Activated T-cell treated with anti-CD3 and anti-CD28 coated beads, Interleukin-2, amount 50 U/mL, for 4 hours (primary cell): ENCODE data around the gene LIF. TPM values are rescaled to one million over a fixed set of nuclear protein-coding genes. Genes with fewer than 3 reads are reported as not detected.
A peak's percentile ranks its signal among the peaks of the same experiment; 100 is the strongest.

Source experiments
- ATAC-seq, 2 donors: fragments of 200-7000 bp; cut with Tn5 transposase; one replicate each; pipeline ENCODE4 v1.10.0; 2021
- DNase-seq: peaks from one replicate; pipeline ENCODE4 v3.0.0-alpha.2; 2020
- H3K27me3 Mint-ChIP-seq: one replicate; pipeline ENCODE4 v1.8.0; 2021; ENCODE audit warnings: low read depth, mixed read lengths
- H3K36me3 Mint-ChIP-seq: one replicate; pipeline ENCODE4 v1.8.0; 2022; ENCODE audit warnings: mixed read lengths; ENCODE audit not compliant: insufficient read depth
- H3K4me1 Mint-ChIP-seq: one replicate; pipeline ENCODE4 v1.8.0; 2021; ENCODE audit warnings: low read depth, mixed read lengths
- H3K4me3 Mint-ChIP-seq: one replicate; pipeline ENCODE4 v1.8.0; 2021; ENCODE audit warnings: mild to moderate bottlenecking, moderate library complexity, mixed read lengths
- H3K9me3 Mint-ChIP-seq: one replicate; pipeline ENCODE4 v1.8.0; 2021; ENCODE audit warnings: mixed read lengths
- total RNA-seq, 3 donors: library from RNA; stranded (reverse); gene quantifications; one replicate each; pipeline ENCODE4 v1.2.1, GENCODE V29; 2021

The LIF gene
- total RNA-seq, 3 donors from 2014 or later, result 226 to 440 (median 307) TPM

DNA sequence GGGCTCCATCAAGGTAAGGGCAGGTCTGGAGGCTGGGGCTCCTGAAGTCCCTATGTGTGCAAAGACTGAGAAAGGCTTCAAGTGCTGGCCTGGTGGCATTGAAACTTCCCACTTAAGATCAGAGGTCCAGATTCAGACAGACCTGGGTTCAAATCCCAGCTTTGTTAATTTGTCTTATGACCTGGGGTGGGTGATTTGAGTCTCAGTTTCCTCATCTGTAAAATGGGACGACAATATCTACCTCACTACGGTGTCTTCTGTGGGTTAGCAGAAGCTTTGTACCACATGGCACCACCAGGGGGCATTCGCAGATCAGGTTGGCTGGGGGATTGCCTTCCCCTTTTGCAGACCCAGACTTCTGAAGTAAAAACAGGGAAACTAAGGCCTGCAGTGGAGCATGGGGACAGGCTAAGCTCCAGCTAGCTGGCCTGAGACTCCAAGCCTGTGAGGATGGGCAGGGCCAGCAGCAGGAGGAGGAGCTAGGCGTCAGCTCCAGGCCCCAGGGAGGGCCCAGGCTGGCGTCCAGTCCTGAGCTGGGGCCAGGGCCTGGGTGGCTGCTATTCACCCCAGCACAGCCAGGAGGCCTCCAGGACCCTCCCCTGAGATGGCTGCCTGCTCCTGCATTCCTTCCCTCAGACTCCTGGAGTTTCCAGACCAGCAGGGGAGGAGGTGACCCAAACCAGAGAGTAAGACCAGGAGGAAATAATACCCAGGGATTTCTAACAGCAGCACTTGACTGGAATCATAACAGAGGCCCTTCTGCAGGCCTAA is 41.3 kb upstream of the LIF start:
- DNase-seq (peak; percentile 89), ATAC-seq (peak; percentile 31 to 39)
- peak overlapping the region; percentile 83 for H3K4me3 Mint-ChIP-seq
- peaks cover 36% of the 10 kb centered on the region for H3K4me1 Mint-ChIP-seq
- no peaks in the 10 kb centered on the region for H3K9me3 Mint-ChIP-seq
- H3K36me3 Mint-ChIP-seq, result peaks cover 7% of the 10 kb centered on the region
- H3K27me3 Mint-ChIP-seq, result no peaks in the 10 kb centered on the region

DNA sequence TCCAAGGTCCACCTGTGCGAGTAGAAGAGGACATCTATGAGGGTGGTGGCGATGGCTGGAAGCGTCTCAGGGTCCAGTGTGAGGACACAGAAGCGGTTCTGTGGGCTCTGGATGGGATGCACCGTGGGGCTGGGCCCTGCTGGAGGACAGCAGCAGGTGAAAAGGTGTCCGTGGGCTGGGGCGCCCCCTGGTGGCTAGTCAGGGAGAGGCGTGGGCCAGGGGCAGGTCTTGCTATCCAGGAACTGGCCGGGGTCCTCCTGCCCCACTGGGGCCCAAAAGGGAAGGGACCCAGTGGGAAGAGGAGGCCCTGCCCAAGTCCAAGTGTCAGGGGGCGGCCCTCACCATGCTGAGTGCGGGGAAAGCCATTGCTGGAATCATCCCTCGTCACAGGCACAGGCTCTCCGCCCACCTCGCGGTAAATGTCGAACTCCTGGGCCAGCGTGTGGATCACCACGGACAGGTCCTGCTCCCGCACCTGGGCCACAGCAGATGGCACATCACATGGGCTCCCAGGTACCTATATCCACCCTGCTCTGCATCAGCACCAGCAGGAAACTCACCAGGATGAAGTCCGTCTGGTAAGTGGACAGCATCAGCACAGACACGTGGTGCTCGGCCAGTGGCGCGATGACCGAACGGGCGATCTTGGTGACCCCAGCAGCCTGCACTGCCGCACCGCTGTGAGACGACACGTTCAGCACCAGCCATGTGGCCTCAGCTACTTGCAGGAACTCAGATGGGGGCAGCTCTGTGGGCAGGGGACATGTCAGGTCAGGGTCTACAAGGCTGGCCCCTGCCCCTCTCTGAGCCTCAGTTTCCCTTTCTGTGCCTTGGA is 40.5 kb upstream of the LIF start:
- Mint-ChIP-seq H3K9me3 (no peaks in the 10 kb centered on the region), H3K4me1 (peaks cover 44% of the 10 kb centered on the region), H3K27me3 (no peaks in the 10 kb centered on the region), H3K36me3 (peaks cover 7% of the 10 kb centered on the region), H3K4me3 (no peak overlapping the region)
- ATAC-seq (peak; percentile 16 to 24), DNase-seq (peak; percentile 89)

DNA sequence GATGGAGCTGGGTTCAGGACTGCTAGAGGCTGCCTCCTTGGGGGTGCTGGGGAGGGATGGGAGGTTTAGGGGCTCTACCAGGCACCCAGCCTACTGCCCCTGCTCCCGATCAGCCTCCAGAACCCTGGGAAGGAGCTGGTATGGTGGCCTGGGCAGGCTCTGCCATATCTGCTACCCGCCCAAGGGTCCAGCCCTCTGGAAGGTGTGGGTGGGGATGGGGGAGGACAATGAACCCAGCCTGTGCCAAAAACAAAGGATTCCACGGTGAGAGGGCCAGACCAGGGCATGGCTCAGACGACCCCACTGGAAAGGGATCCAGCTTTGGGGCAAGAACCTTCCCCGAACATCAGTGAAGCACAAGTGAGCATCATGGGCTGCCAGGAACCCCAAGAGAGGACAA is 39.8 kb upstream of the LIF start:
- no peak overlapping the region for H3K4me3 Mint-ChIP-seq
- ATAC-seq, result no peak
- peaks cover 41% of the 10 kb centered on the region for H3K4me1 Mint-ChIP-seq

DNA sequence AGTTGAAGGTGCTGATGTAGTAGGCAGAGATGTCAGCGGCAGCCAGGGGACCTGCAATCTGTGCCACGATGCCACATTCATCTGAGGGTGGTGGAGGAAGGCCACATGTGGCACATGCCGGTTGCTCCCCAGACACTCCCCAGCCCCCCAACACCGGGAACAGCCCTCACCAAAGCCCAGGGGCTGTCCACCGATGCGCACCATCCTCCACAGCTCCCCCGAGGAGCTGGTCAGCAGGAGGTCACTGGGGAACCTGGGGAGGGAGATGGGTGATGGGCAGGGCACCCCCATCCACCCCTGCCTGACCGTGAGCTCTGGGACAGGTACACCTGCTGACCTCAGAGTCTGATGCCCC is 39.3 kb upstream of the LIF start:
- DNase-seq (no peak), ATAC-seq (no peak)
- H3K4me3 Mint-ChIP-seq, result no peak overlapping the region
- no peaks in the 10 kb centered on the region for H3K9me3 Mint-ChIP-seq
- peaks cover 7% of the 10 kb centered on the region for H3K36me3 Mint-ChIP-seq
- H3K4me1 Mint-ChIP-seq, result peaks cover 41% of the 10 kb centered on the region
- H3K27me3 Mint-ChIP-seq, result no peaks in the 10 kb centered on the region

More for the DNA sequence above, 39.8 kb upstream of the LIF start:
- H3K27me3 Mint-ChIP-seq, result no peaks in the 10 kb centered on the region
- no peak for DNase-seq
- H3K9me3 Mint-ChIP-seq, result no peaks in the 10 kb centered on the region
- peaks cover 7% of the 10 kb centered on the region for H3K36me3 Mint-ChIP-seq

DNA sequence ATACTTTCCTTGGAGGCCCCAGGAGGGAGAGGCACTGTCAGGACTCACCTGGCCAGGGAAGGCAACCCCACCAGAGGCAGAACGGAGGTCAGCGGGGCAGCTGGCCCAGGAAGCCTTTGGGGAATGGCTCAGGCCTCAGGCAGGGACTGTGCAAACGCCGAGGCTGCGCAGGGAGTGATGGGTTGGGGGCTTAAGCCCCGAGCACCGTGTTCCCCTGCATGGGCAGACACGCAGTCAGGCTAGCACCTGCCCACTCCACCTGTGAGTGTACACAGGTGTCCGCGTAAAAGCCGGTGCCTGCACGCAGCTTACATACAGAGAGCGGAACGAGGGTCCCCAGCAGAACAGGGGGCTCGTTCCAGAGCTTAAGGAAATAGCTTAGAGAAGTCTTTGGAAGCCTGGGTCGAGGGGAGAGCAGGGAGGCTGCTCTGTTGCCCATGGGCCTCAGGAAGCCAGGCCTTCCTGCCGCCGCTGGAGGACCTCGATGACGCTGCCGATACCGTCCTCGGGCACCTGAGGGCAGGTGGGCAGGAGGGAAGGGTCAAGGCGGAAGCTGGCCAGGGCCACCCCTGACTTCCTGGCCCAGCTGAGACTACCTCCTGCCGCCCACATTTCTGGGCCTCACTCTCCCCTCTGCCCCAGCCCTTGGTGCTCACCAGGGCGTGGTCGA is 38.8 kb upstream of the LIF start:
- H3K27me3 Mint-ChIP-seq, result no peaks in the 10 kb centered on the region
- DNase-seq (no peak), ATAC-seq (no peak)
- H3K4me1 Mint-ChIP-seq, result peaks cover 37% of the 10 kb centered on the region
- H3K9me3 Mint-ChIP-seq, result no peaks in the 10 kb centered on the region
- H3K36me3 Mint-ChIP-seq, result peaks cover 7% of the 10 kb centered on the region
- no peak overlapping the region for H3K4me3 Mint-ChIP-seq

DNA sequence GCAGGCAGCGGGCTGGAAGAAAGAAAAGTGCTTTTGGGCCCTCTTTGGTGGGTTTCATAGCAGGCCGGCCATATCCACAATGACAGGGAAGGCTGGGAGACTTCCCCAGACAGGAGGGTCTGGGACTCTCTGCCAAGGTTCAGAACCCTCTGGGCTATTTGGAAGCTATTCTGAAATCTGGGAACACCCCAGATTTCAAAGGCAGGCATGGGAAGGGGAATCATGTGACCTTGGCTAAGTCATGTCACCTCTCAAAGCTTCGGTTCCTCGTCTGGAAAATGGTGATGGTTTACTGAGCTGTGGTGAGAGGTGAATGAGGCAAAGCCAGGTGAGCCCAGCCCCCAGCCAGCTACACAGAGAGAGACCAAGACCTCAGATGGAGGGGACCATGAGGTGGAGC is 38.1 kb upstream of the LIF start:
- no peak for DNase-seq
- H3K9me3 Mint-ChIP-seq, result no peaks in the 10 kb centered on the region
- no peaks in the 10 kb centered on the region for H3K27me3 Mint-ChIP-seq
- no peak overlapping the region for H3K4me3 Mint-ChIP-seq
- H3K4me1 Mint-ChIP-seq, result peaks cover 32% of the 10 kb centered on the region
- ATAC-seq, result no peak
- peaks cover 7% of the 10 kb centered on the region for H3K36me3 Mint-ChIP-seq

DNA sequence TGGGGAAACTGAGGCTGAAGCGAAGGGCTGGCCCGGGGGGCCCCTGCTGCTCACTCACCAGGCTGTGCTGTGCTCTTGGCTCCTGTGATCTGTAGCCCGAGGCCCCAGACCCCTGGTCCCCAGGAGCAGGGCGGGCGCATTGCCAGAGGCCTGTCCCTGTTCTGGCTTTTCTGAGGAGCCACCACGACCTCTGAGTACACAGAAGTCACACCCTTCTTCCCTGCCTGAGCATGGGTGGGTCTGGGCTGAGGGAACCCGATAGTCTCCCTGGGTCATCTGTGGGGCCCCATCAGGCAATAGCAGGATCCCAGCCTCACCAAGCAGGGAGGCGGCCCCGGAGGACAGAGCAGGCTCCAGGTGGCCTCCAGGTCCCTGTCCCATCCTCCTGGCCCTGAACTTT is 37.6 kb upstream of the LIF start:
- Mint-ChIP-seq H3K4me1 (peaks cover 36% of the 10 kb centered on the region), H3K9me3 (no peaks in the 10 kb centered on the region)
- ATAC-seq, result no peak

DNA sequence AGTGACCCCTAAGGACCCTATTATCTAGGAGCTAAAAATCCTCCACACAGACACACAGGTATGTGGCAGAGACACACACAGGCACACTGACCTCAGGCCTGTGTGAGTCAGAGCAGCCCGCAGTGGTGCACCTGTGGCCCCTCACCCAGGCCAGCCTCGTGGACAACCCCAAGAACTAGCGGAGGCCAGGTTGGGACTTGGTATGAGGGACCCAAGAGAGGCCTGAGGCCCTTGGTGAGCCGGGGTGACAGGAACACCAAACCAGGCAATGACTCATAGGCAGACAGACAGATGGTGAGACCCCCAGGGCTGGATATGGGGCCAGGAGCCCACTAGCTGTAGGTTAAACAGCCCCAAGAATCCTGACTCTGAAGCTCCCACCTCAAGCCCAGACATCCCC is 36.8 kb upstream of the LIF start:
- Mint-ChIP-seq H3K4me1 (peaks cover 39% of the 10 kb centered on the region), H3K36me3 (peaks cover 7% of the 10 kb centered on the region), H3K27me3 (no peaks in the 10 kb centered on the region), H3K4me3 (no peak overlapping the region), H3K9me3 (no peaks in the 10 kb centered on the region)
- DNase-seq (no peak), ATAC-seq (no peak)

More for the DNA sequence above, 37.6 kb upstream of the LIF start:
- Mint-ChIP-seq H3K27me3 (no peaks in the 10 kb centered on the region), H3K4me3 (no peak overlapping the region), H3K36me3 (peaks cover 7% of the 10 kb centered on the region)
- no peak for DNase-seq

DNA sequence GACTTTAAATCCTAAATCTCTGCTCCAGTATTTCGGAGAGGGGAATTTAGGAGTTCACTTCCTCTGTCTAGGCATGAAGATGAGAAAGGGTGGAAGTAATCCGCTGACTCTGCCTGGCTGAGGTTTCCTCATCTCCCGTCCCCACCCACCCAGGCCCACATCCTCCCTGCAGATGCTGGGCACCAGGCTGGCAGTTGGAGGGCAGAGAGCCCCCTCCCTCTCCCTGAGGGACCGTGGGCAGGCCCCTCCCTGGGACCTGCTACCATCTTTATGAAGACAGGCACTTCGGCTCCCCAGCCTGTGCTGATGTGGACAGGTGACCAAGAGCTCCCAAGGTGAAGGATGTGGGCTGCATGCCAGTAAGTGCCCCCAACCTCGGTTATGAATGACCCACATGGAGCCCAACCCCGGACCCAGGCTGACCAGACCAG is 36.1 kb upstream of the LIF start:
- Mint-ChIP-seq H3K4me3 (no peak overlapping the region), H3K27me3 (no peaks in the 10 kb centered on the region), H3K4me1 (peaks cover 33% of the 10 kb centered on the region), H3K9me3 (no peaks in the 10 kb centered on the region), H3K36me3 (peaks cover 7% of the 10 kb centered on the region)
- DNase-seq (no peak), ATAC-seq (no peak)

DNA sequence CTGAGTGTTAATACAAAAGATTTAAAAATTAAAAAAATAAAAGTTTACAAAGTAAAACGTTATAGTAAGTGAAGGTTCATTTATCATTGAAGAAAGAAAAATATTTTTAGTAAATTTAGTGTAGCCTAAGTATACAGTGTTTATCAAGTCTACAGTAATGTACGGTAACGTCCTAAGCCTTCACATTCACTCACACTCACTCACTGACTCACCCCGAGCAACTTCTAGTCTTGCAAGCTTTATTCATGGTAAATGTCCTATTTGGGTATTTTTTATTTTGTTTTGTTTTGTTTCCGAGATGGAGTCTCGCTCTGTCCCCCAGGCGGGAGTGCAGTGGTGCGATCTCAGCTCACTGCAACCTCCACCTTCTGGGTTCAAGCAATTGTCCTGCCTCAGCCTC is 33.9 kb upstream of the LIF start:
- peaks cover 7% of the 10 kb centered on the region for H3K36me3 Mint-ChIP-seq
- no peaks in the 10 kb centered on the region for H3K27me3 Mint-ChIP-seq
- no peaks in the 10 kb centered on the region for H3K9me3 Mint-ChIP-seq
- no peak for DNase-seq
- ATAC-seq, result no peak
- H3K4me3 Mint-ChIP-seq, result no peak overlapping the region
- peaks cover 38% of the 10 kb centered on the region for H3K4me1 Mint-ChIP-seq

DNA sequence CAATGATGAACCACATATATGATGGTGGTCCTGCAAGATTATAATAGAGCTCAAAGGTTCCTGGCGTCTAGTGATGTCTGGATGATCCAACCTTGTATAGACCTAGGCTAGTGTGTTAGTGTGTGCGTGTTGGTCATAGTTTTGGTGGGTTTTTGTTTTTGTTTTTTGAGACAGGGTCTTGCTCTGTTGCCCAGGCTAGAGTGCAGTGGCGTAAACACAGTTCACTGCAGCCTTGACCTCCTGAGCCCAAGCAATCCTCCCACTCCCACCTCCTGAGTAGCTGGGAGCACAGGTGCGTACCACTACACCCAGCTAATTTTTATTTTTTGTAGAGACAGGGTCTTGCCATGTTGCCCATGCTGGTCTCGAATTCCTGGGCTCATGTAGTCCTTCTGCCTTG is 33.4 kb upstream of the LIF start:
- H3K36me3 Mint-ChIP-seq, result peaks cover 2% of the 10 kb centered on the region
- H3K4me1 Mint-ChIP-seq, result peaks cover 42% of the 10 kb centered on the region
- H3K9me3 Mint-ChIP-seq, result no peaks in the 10 kb centered on the region
- no peak overlapping the region for H3K4me3 Mint-ChIP-seq
- H3K27me3 Mint-ChIP-seq, result no peaks in the 10 kb centered on the region
- ATAC-seq (no peak), DNase-seq (no peak)

DNA sequence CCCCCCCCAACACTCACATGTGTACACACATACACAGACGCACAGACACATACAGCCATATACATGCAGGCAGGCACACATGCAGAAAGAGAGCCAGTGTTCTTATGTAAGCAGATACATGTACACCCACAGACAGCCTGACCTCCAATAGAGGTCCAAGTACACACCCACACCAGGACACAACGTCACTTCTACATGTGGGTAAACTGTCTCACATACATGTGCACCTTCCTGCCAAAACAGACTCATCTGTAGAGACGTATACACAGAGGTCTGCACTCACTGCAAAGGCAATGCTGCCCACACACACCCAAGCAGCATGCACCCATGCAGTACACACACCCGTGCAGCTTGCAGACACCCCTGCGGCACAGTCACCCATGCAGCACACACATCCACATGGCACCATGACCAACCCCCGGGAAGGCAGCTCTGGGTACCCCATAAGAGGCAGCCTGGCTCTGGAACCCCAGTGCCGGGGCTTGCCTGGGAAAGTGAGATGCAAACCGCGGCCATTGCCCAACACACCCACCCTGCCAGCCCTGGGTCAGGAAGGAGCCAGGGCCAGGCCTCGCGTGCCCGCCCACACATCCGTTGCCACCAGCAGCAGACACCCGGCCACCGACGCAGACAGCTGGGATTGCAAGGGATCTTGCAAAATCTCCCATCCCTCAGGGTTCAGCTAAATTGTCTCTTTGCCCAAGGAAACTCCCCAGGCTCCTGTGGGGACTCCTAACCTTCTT is 32.7 kb upstream of the LIF start:
- ATAC-seq (no peak), DNase-seq (no peak)
- Mint-ChIP-seq H3K9me3 (no peaks in the 10 kb centered on the region), H3K36me3 (no peaks in the 10 kb centered on the region), H3K4me3 (no peak overlapping the region), H3K4me1 (peaks cover 40% of the 10 kb centered on the region), H3K27me3 (no peaks in the 10 kb centered on the region)

DNA sequence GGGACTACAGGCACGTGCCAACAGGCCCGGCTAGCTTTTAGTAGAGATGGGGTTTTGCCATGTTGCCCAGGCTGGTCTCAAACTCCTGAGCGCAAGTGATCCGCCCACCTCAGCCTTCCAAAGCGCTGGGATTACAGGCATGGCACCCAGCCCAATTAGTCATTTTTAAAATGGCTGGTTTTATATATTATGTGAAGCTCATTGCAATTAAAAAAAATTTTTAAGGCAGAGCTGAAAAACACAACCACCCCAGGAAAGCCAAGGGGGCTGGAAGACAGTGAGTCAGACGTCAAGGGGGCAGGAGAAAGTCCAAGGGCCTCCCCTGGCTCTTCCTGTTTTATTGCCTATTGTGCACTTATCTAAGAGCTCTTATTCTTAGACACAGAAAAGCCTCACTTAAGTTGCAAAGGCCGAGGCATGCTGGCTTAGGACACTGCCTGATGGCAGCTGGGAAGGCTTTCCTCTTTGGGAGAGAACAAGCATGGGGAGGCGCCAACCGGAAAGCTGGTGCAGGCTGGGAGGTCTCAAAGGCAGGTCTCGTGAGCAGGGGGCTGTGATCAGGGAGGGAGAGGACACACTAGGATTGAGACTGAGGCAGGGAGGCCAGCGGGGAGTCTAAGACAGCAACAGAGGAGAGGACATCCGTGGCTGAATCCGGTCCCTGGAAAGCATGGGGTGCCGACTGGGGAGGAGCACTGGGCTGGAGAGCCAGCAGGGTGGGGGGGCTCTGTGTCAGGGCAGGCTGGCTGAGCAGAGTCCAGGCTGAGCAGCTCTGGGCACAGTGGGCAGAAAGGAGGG is 31.2 kb upstream of the LIF start:
- Mint-ChIP-seq H3K4me1 (peaks cover 33% of the 10 kb centered on the region), H3K27me3 (no peaks in the 10 kb centered on the region), H3K9me3 (no peaks in the 10 kb centered on the region), H3K36me3 (no peaks in the 10 kb centered on the region), H3K4me3 (no peak overlapping the region)
- no peak for DNase-seq
- no peak for ATAC-seq
